ENCODE data around the gene MS4A3. TPM values are rescaled to one million over a fixed set of nuclear protein-coding genes. Genes with fewer than 3 reads are reported as not detected.

MS4A3 gene
- total and polyA plus RNA-seq, 2 experiments from 2014 or later, result not detected

GRCh38 chr11:60059052-60059451, 2.6 kb downstream of the MS4A3 start:
- 78% methylated on average over 3 of the region's 3 CpGs for WGBS (ENCODE audit: low lambda C conversion rate, missing lambda C conversion rate)
- Histone ChIP-seq H3K27ac (no peak overlapping the region), H3K9me2 (replicated peaks; ENCODE audit: insufficient read depth) (no peaks in the 10 kb centered on the region), H3K4me3 (no peak overlapping the region), H3K9me3 (ENCODE audit: low read depth) (no peaks in the 10 kb centered on the region), H4K20me1 (ENCODE audit: insufficient read depth, poor library complexity, severe bottlenecking) (no peaks in the 10 kb centered on the region), H3K27me3 (no peaks in the 10 kb centered on the region), H3K79me2 (no peaks in the 10 kb centered on the region), H3K4me1 (ENCODE audit: insufficient read depth) (no peaks in the 10 kb centered on the region), H3K36me3 (replicated peaks; ENCODE audit: insufficient read depth, low read depth) (no peaks in the 10 kb centered on the region), H2AFZ (no peak overlapping the region), H3K4me2 (no peak overlapping the region)
- TF ChIP-seq EZH2phosphoT487 (IDR thresholded peaks at IDR 0.05; ENCODE audit: low read depth, severe bottlenecking, unreplicated experiment) (no peak), EZH2 (IDR thresholded peaks at IDR 0.05; ENCODE audit: borderline replicate concordance) (no peak), CTCF (IDR thresholded peaks at IDR 0.05; ENCODE audit: poor library complexity) (no peak)
- DNase-seq (ENCODE audit: low spot score), result no peak

- H2AFZ ChIP-seq, result no peak overlapping the region
- H3K9me3 ChIP-seq (ENCODE audit: low read depth), result no peaks in the 10 kb centered on the region
- no peaks in the 10 kb centered on the region for H3K36me3 ChIP-seq (replicated peaks; ENCODE audit: insufficient read depth, low read depth)
- H3K4me3 ChIP-seq, result no peak overlapping the region
- no peaks in the 10 kb centered on the region for H3K79me2 ChIP-seq
- H3K4me1 ChIP-seq (ENCODE audit: insufficient read depth), result no peaks in the 10 kb centered on the region
- TF ChIP-seq CTCF (IDR thresholded peaks at IDR 0.05; ENCODE audit: poor library complexity) (no peak), EZH2 (IDR thresholded peaks at IDR 0.05; ENCODE audit: borderline replicate concordance) (no peak), EZH2phosphoT487 (IDR thresholded peaks at IDR 0.05; ENCODE audit: low read depth, severe bottlenecking, unreplicated experiment) (no peak)
- H3K4me2 ChIP-seq, result no peak overlapping the region
- H3K9me2 ChIP-seq (replicated peaks; ENCODE audit: insufficient read depth), result no peaks in the 10 kb centered on the region
- 87% methylated on average over 4 of the region's 4 CpGs for WGBS (ENCODE audit: low lambda C conversion rate, missing lambda C conversion rate)
- H4K20me1 ChIP-seq (ENCODE audit: insufficient read depth, poor library complexity, severe bottlenecking), result no peaks in the 10 kb centered on the region
- no peak overlapping the region for H3K27ac ChIP-seq
- no peak for DNase-seq (ENCODE audit: low spot score)
- H3K27me3 ChIP-seq, result no peaks in the 10 kb centered on the region
Measured at GRCh38 chr11:60059521-60060240, 3.2 kb downstream of the MS4A3 start.

- Histone ChIP-seq H4K20me1 (ENCODE audit: insufficient read depth, poor library complexity, severe bottlenecking) (no peaks in the 10 kb centered on the region), H3K4me3 (no peak overlapping the region), H3K27me3 (no peaks in the 10 kb centered on the region), H3K79me2 (no peaks in the 10 kb centered on the region), H3K9me3 (ENCODE audit: low read depth) (no peaks in the 10 kb centered on the region), H3K4me1 (ENCODE audit: insufficient read depth) (no peaks in the 10 kb centered on the region), H3K9me2 (replicated peaks; ENCODE audit: insufficient read depth) (no peaks in the 10 kb centered on the region), H2AFZ (no peak overlapping the region), H3K36me3 (replicated peaks; ENCODE audit: insufficient read depth, low read depth) (no peaks in the 10 kb centered on the region), H3K27ac (no peak overlapping the region), H3K4me2 (no peak overlapping the region)
- TF ChIP-seq EZH2phosphoT487 (IDR thresholded peaks at IDR 0.05; ENCODE audit: low read depth, severe bottlenecking, unreplicated experiment), result no peak
- no peak for TF ChIP-seq CTCF (IDR thresholded peaks at IDR 0.05; ENCODE audit: poor library complexity)
- TF ChIP-seq EZH2 (IDR thresholded peaks at IDR 0.05; ENCODE audit: borderline replicate concordance), result no peak
- WGBS (ENCODE audit: low lambda C conversion rate, missing lambda C conversion rate), result 50% methylated on average over 1 of the region's 1 CpG
- no peak for DNase-seq (ENCODE audit: low spot score)
Measured at GRCh38 chr11:60064111-60064510, 7.6 kb downstream of the MS4A3 start.

Data from hepatocyte (in vitro differentiated cells).